Stimulated activated CD8-positive, alpha-beta memory T cell treated with anti-CD3 and anti-CD28 coated beads, Interleukin-2, amount 100 ng/mL, for 48 hours (primary cell): Measurements from ENCODE around the gene KDM2A.

Source experiments
- DNase-seq, 2 donors: peaks; one replicate each; pipeline ENCODE4 v3.0.0-alpha.2; 2020; ENCODE audit warnings: low read depth in 2 of 2

The KDM2A gene

GRCh38 chr11:67272327-67273259, 153.5 kb downstream of the KDM2A start:
- no peak for DNase-seq

GRCh38 chr11:67273260-67273990, 154.4 kb downstream of the KDM2A start:
- DNase-seq, result no peak

- DNase-seq, result no peak
These were observed 155.9 kb downstream of the KDM2A start for GRCh38 chr11:67274768-67275605.

- no peak for DNase-seq
These were observed 156.7 kb downstream of the KDM2A start for GRCh38 chr11:67275606-67276409.

GRCh38 chr11:67276781-67277230, 157.7 kb downstream of the KDM2A start:
- peak; percentile 58 to 65 for DNase-seq

- peak; percentile 78 to 88 for DNase-seq
These were observed 158.3 kb downstream of the KDM2A start for GRCh38 chr11:67277231-67277961.

- no peak for DNase-seq
These were observed 159.3 kb downstream of the KDM2A start for GRCh38 chr11:67278135-67278938.

- no peak for DNase-seq
These were observed 160.0 kb downstream of the KDM2A start for GRCh38 chr11:67278939-67279588.

GRCh38 chr11:67279589-67280340, 160.7 kb downstream of the KDM2A start:
- no peak for DNase-seq

GRCh38 chr11:67280341-67280787, 161.3 kb downstream of the KDM2A start:
- no peak for DNase-seq

GRCh38 chr11:67280788-67281551, 161.9 kb downstream of the KDM2A start:
- no peak for DNase-seq

GRCh38 chr11:67281552-67282150, 162.6 kb downstream of the KDM2A start:
- no peak for DNase-seq

GRCh38 chr11:67282155-67282875, 163.3 kb downstream of the KDM2A start:
- no peak for DNase-seq

- DNase-seq, result no peak
These were observed 163.9 kb downstream of the KDM2A start for GRCh38 chr11:67282876-67283371.

GRCh38 chr11:67283481-67283963, 164.5 kb downstream of the KDM2A start:
- DNase-seq, result no peak
